HEK293T (cell line): ENCODE data around the gene DENND1C.

Source experiments
- ARNT ChIP-seq: fragments of 450-650 bp; IDR thresholded peaks from 2 replicates; pipeline ENCODE4 v1.6.1; 2017; ENCODE audit warnings: mild to moderate bottlenecking
- BHLHE40 ChIP-seq: fragments of 450-650 bp; IDR thresholded peaks from 2 replicates; pipeline ENCODE4 v1.6.1; 2016; ENCODE audit warnings: mild to moderate bottlenecking, moderate library complexity, borderline replicate concordance
- CTBP1 ChIP-seq: fragments of 450-650 bp; IDR thresholded peaks from 2 replicates; pipeline ENCODE4 v1.6.1; 2016; ENCODE audit warnings: borderline replicate concordance
- FOXA1 ChIP-seq: fragments of 450-650 bp; IDR thresholded peaks from 2 replicates; pipeline ENCODE4 v1.6.1; 2016; ENCODE audit warnings: mild to moderate bottlenecking
- FOXK2 ChIP-seq: fragments of 450-650 bp; IDR thresholded peaks from 2 replicates; pipeline ENCODE4 v1.6.1; 2016; ENCODE audit warnings: mild to moderate bottlenecking
- FOXM1 ChIP-seq: fragments of 450-650 bp; IDR thresholded peaks from 2 replicates; pipeline ENCODE4 v1.6.1; 2017; ENCODE audit warnings: mild to moderate bottlenecking, borderline replicate concordance
- HDGF ChIP-seq: fragments of 450-650 bp; IDR thresholded peaks from 2 replicates; pipeline ENCODE4 v1.6.1; 2017; ENCODE audit warnings: antibody characterized with exemption, borderline replicate concordance
- LEF1 ChIP-seq: fragments of 450-650 bp; IDR thresholded peaks from 2 replicates; pipeline ENCODE4 v1.6.1; 2017; ENCODE audit warnings: mild to moderate bottlenecking, borderline replicate concordance
- NFRKB ChIP-seq: fragments of 450-650 bp; IDR thresholded peaks from 2 replicates; pipeline ENCODE4 v1.6.1; 2016; ENCODE audit warnings: mild to moderate bottlenecking, moderate library complexity
- SP1 ChIP-seq: fragments of 450-650 bp; IDR thresholded peaks from 2 replicates; pipeline ENCODE4 v1.6.1; 2017
- SUZ12 ChIP-seq: fragments of 450-650 bp; IDR thresholded peaks from 2 replicates; pipeline ENCODE4 v1.6.1; 2016; ENCODE audit warnings: mild to moderate bottlenecking
- TARDBP ChIP-seq: fragments of 450-650 bp; IDR thresholded peaks from 2 replicates; pipeline ENCODE4 v1.6.1; 2016
- ZNF384 ChIP-seq: fragments of 450-650 bp; IDR thresholded peaks from 2 replicates; pipeline ENCODE4 v1.6.1; 2016
- TF ChIP-seq, protein P1 (sequence below): fragments of 450-650 bp; IDR thresholded peaks from 2 replicates; pipeline ENCODE4 v1.6.1; 2016

DNA sequence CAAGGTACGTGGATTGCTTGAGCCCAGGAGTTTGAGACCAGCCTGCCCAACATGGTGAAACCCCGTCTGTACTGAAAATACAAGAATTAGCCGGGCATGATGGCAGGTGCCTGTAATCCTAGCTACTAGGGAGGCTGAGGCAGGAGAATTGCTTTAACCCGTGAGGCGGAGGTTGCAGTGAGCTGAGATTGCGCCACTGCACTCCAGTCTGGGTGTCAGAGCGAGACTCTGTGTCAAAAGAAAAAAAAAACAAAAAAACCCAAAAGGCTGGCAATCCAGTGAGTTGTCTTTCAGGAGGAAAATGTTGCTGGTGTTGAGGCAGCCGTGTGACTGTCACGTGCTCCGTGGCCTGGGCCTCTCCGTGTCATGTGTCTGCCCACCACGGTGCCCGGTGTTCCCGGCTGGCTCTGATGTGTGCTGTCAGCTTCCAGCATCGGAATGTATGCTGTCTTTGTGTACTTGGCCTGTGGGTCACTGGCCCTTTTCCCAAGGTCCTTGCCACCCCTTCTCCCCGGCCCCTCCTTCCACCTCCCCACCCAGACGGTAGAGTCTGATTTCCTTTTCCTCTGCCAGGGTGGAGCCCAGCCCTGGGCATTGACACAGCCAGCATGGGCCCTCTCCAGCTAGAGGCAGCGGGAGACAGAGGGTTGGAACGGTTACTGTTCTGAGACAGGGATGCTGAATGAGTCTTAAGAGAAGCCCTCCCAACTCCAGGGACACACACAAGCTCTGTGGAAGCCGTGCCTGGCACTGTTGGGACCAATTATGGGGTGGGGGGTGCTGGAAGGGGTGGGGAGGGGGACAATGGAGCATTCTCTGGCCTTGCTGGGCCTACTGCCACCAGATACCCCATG is 27.8 kb upstream of the DENND1C start:
- no peak for TF ChIP-seq FOXM1
- no peak for TF ChIP-seq TARDBP
- no peak for TF ChIP-seq BHLHE40
- TF ChIP-seq, protein P1, sequence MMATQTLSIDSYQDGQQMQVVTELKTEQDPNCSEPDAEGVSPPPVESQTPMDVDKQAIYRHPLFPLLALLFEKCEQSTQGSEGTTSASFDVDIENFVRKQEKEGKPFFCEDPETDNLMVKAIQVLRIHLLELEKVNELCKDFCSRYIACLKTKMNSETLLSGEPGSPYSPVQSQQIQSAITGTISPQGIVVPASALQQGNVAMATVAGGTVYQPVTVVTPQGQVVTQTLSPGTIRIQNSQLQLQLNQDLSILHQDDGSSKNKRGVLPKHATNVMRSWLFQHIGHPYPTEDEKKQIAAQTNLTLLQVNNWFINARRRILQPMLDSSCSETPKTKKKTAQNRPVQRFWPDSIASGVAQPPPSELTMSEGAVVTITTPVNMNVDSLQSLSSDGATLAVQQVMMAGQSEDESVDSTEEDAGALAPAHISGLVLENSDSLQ: no peak
- TF ChIP-seq NFRKB: no peak
- TF ChIP-seq SUZ12: no peak
- TF ChIP-seq ARNT: no peak
- TF ChIP-seq SP1: no peak
- TF ChIP-seq FOXK2: no peak
- TF ChIP-seq HDGF: no peak
- no peak for TF ChIP-seq LEF1
- no peak for TF ChIP-seq ZNF384
- no peak for TF ChIP-seq CTBP1
- TF ChIP-seq FOXA1: no peak
